GM12874 (cell line): ENCODE results near the gene PMVK.

Experiments used
- CTCF ChIP-seq: IDR thresholded peaks from 2 replicates; pipeline ENCODE4 v1.5.1; 2011; ENCODE audit warnings: low read depth, mild to moderate bottlenecking, control low read depth, low read length, moderate library complexity; ENCODE audit not compliant: insufficient read depth

PMVK gene

DNA sequence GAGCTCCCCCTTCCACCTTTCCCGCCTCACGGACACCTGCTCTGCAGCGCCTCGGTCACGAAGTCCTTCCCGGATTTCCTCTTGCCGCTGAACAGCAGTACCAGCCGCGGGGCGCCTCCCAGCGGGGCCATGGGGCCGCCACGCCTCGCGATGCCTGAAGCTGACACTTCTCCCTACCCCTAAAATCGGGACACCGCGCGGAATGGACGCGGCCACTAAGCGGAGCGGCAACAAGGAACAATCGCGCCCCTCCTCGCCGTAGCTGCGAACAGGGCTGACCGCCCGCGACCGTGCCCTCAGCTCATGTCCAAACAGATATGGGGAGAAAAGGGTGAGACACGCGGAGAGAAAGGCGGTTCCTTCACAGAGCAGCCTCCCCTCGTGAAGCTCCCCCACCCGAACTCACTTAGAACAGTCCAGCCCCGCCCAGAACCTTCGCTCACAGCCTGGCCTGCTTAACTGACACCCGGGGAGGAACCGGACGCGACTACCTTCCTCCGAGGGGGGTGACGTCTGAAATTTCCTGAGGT, at the start of gene PMVK:
PMVK (minus strand) TSS at position 165 of the 530 bp plus-strand sequence; CDS start at position 131, 34 bp downstream.
- peak; percentile 40 for TF ChIP-seq CTCF

DNA sequence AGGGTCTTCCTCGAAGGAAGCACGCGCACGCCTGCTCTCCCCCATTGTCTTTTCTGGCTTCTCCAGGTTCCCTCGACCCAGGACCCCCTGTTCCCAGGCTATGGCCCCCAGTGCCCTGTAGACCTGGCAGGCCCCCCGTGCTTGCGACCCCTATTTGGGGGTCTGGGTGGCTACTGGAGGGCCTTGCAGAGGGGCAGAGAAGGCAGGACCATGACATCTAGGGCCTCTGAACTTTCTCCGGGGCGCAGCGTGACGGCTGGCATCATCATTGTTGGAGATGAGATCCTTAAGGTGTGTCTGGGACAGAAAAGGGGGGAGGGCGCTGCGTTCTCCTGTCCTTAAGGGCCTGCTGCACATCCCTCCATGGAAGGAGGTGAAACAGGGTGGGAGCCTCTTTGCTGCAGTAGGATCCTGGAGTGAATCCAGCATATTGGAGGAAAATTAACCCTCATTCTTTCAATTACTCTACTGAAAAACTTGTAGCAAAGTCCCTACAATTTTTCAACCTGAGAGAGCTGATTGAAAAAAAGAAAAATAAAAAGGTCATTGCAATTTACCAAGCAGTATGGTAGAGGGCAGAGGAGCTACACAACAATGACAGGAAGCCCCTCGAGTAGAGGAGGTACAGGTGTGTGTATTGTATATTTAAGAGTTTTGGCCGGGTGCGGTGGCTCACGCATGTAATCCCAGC, 47.4 kb upstream of the PMVK start:
- no peak for TF ChIP-seq CTCF

- no peak for TF ChIP-seq CTCF
These were observed 46.6 kb upstream of the PMVK start, which contains the start of gene FLAD1 for GRCh38 chr1:154982897-154983648. Gene FLAD1 (plus strand): TSS chr1:154983344. CDS start chr1:154983695, 351 bp downstream.

- TF ChIP-seq CTCF, result no peak
These were observed 45.8 kb upstream of the PMVK start for GRCh38 chr1:154982341-154982740.

- TF ChIP-seq CTCF, result no peak
These were observed 41.8 kb upstream of the PMVK start for GRCh38 chr1:154978360-154978759.

DNA sequence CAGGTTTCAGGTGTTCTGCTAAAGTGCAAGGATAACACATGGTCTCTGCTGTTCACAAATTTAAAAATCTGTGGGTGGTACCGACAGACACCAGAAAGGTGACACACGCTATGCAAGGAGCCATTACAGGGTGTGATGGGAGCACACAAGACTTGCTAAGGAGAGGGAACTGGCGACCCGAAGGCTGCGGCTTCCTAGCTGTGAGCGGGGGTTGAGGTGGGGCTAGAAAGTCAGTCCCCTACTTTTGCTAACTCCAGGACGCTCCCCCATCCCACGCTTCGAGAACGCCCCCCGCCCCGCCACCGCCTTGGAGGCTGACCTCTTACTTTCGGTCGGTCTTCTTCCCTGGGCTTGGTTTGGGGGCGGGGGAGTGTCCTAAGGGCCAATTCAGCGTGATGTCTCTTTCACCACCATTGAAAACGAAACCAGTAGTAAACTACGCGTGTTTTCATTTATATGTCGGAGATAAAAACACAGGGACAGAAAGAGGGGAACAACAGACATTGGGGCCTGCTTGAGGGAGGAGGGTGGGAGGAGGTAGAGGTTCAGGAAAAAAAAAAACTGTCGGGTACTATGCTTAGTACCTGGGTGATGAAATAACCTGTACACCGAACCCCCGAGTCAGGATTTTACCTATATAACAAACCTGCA, 39.0 kb upstream of the PMVK start:
- no peak for TF ChIP-seq CTCF
